Pancreas (tissue), 10 donors: ENCODE results near the gene UCP3. TPM values are rescaled to one million over a fixed set of nuclear protein-coding genes. Genes with fewer than 3 reads are reported as not detected.

Experiments used
- ATAC-seq, 4 donors: fragments of 200-7000 bp; cut with Tn5 transposase; one replicate each; pipeline versions ENCODE4 v1.8.0 to v1.9.1; 2020; ENCODE audit warnings: mild to moderate bottlenecking in 4 of 4, moderate library complexity in 4 of 4
- DNase-seq, 6 donors: peaks; one replicate each; pipeline ENCODE4 v3.0.0-alpha.2; 2020
- FAIRE-seq: peaks from 2 replicates; lab custom pipeline; 2012; peaks lifted over from hg19 to GRCh38; lab: Jason Lieb, UNC
- H3K27ac ChIP-seq, 4 donors: fragments of 200-600 bp; sonication (generic); 1 replicate in 3 of 4; 2 replicates in 1 of 4; pipeline versions ENCODE4 v1.5.0 to v1.8.0; 2020
- H3K27me3 ChIP-seq, 4 donors: fragments of 200-600 bp; one replicate each; pipeline ENCODE4 v1.8.0; 2021
- H3K36me3 ChIP-seq, 3 donors: fragments of 200-600 bp; sonication (generic) in 1 of 3; one replicate each; pipeline versions ENCODE4 v1.5.0 to v1.8.0; 2020 to 2021
- H3K4me1 ChIP-seq, 3 donors: fragments of 200-600 bp; one replicate each; pipeline ENCODE4 v1.8.0; 2021
- H3K4me3 ChIP-seq, 4 donors: fragments of 200-600 bp; sonication (generic) in 2 of 4; one replicate each; pipeline versions ENCODE4 v1.5.0 to v1.8.0; 2020 to 2021
- H3K9me3 ChIP-seq, 4 donors: fragments of 200-600 bp; one replicate each; pipeline ENCODE4 v1.8.0; 2021
- CTCF ChIP-seq, 4 donors: fragments of 200-600 bp; sonication (generic) in 3 of 4; IDR thresholded peaks; one replicate each; pipeline versions ENCODE4 v1.5.0 to v1.8.0; 2021; ENCODE audit warnings: antibody characterized with exemption in 4 of 4
- WGBS, 2 donors: extraction: QIAGEN DNeasy Blood & Tissue Kit; methylation state at CpG; one replicate each; pipeline ENCODE4 v1.1.7; 2013; 5-methylcytosine and 5-hydroxymethylcytosine counted together
- intact Hi-C, 3 donors: fragments of 100-400 bp; cut with DNase I; formaldehyde crosslinking; loops; one replicate each; pipeline versions ENCODE4 v1.11.1 to v1.14.2; 2022
- polyA plus RNA-seq, 2 donors: library from polyadenylated mRNA; stranded (reverse); fragments of 200-250 nt; gene quantifications; one replicate each; pipeline ENCODE4 v1.2.3, GENCODE V29; 2013
- total RNA-seq, 6 donors: library from RNA; stranded (reverse); fragmentation: NEBNext Ultra II Directional in 4 of 6; extraction: Animal tissue kit (Norgen Biotek cat#: 25700) in 4 of 6; gene quantifications; one replicate each; pipeline versions ENCODE4 v1.2.1 to v1.2.4, GENCODE V29; 2021 to 2023
- donor health status: healthy with polysubstance abuse.
- donor health status: DM: no; HTN: no; CAD: no; lungs with moderate emphysema.
- donor health status: DM: no; HTN: no; CAD: no.
- donor health status: control.
- donor health status: control.
- donor health status: Bipolar disorder and iron deficiency.
- donor health status: DM: yes; HTN: yes; CAD: no.
- donor health status: DM: no; HTN: no; CAD: no.
- donor health status: DM: no; HTN: no; CAD: no.
- donor health status: DM: yes; HTN: yes; CAD: no.

Gene UCP3
- total and polyA plus RNA-seq, 8 donors: 0.32 to 2.0 (median 0.87) TPM

- DNase-seq (no peak), FAIRE-seq (no peak), ATAC-seq (no peak)
- no peaks in the 10 kb centered on the region for H3K36me3 ChIP-seq
- intact Hi-C loops: no loop called here
- 87 to 89% methylated on average over 13 of the region's 13 CpGs for WGBS, 2 donors
- H3K27me3 ChIP-seq: no peaks in the 10 kb centered on the region
- no peak overlapping the region for H3K4me3 ChIP-seq
- H3K27ac ChIP-seq: no peak overlapping the region
- no peaks in the 10 kb centered on the region for H3K4me1 ChIP-seq
- no peaks in the 10 kb centered on the region for H3K9me3 ChIP-seq
- no peak for TF ChIP-seq CTCF (IDR thresholded peaks at IDR 0.05)
These were observed 9.9 kb downstream of the UCP3 start for GRCh38 chr11:73998846-73999575.

DNA sequence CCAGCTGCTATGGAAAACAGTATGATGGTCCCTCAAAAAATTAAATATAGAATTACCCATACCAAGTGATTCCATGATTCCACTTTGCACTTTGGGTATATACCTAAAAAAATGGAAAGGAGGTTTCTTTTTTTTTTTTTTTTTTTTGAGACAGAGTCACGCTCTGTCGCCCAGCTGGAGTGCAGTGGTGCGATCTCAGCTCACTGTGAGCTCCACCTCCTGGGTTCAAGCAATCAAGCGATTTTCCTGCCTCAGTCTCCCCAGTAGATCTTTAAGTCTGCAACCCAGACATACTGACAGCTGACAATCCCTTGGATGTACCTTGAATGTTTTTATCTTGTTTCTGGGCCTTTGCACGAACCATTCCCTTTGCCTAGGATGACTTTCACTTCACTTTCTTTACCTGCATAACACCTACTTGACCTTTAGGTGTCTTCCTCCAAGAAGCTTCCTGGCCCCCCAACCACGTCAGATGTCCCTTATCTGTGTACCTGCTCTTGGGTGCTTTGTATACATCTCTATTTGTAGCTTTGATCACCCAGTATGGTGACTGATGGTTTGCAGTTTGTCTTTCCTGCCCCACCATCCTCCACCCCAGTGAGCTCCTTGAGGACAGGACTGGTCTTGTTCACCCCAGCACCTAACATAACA is 11.6 kb downstream of the UCP3 start:
- 83 to 95% methylated on average over 6 of the region's 6 CpGs for WGBS, 2 donors
- TF ChIP-seq CTCF (IDR thresholded peaks at IDR 0.05): no peak
- H3K27me3 ChIP-seq: no peaks in the 10 kb centered on the region
- H3K4me3 ChIP-seq: no peak overlapping the region
- no peaks in the 10 kb centered on the region for H3K36me3 ChIP-seq
- FAIRE-seq (no peak), DNase-seq (no peak), ATAC-seq (no peak)
- no peak overlapping the region for H3K27ac ChIP-seq
- no peaks in the 10 kb centered on the region for H3K9me3 ChIP-seq
- H3K4me1 ChIP-seq: no peaks in the 10 kb centered on the region
- intact Hi-C loops: no loop called here

DNA sequence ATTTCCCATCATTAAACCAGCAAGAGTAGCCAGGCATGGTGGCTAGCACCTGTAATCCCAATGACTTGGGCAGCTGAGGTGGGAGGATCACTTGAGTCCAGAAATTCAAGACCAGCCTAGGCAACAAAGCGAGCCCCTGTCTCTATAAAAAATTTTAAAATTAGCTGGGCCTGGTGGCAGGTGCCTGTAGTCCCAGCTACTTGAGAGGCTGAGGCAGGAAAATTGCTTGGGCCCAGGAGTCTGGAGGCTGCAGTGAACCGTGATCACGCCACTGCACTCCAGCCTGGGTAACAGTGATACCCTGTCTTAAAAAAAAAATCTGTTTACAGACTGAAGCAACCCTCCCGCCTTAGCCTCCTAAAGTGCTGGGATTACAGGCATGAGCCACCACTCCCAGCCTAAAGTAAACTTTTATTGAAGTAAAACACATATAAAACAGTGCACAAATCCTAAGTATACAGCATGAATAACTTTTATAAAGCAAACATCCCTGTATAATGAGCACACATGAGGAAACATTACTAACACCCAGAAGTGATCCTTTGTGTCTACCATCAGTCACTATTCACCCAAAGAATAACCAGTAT is 12.6 kb downstream of the UCP3 start:
- WGBS, 2 donors: 91 to 97% methylated on average over 4 of the region's 4 CpGs
- no peaks in the 10 kb centered on the region for H3K36me3 ChIP-seq
- H3K9me3 ChIP-seq: no peaks in the 10 kb centered on the region
- ATAC-seq (no peak), FAIRE-seq (no peak), DNase-seq (no peak)
- H3K27ac ChIP-seq: no peak overlapping the region
- H3K27me3 ChIP-seq: no peaks in the 10 kb centered on the region
- no peak overlapping the region for H3K4me3 ChIP-seq
- H3K4me1 ChIP-seq: no peaks in the 10 kb centered on the region
- intact Hi-C loops: no loop called here
- TF ChIP-seq CTCF (IDR thresholded peaks at IDR 0.05): no peak

GRCh38 chr11:73995731-73996130 is 13.2 kb downstream of the UCP3 start:
- Histone ChIP-seq H3K4me1 (no peaks in the 10 kb centered on the region), H3K27ac (no peak overlapping the region), H3K4me3 (no peak overlapping the region), H3K27me3 (no peaks in the 10 kb centered on the region), H3K36me3 (no peaks in the 10 kb centered on the region), H3K9me3 (no peaks in the 10 kb centered on the region)
- FAIRE-seq: no peak
- 53 to 73% methylated on average over 2 of the region's 2 CpGs for WGBS, 2 donors
- intact Hi-C loops: no loop called here
- no peak for ATAC-seq
- DNase-seq: no peak
- TF ChIP-seq CTCF (IDR thresholded peaks at IDR 0.05): no peak
